HCT116 (cell line): ENCODE measurements around the gene RHOB. TPM values are rescaled to one million over a fixed set of nuclear protein-coding genes. Genes with fewer than 3 reads are reported as not detected.

Source experiments
- ATAC-seq: fragments of 200-7000 bp; cut with Tn5 transposase; 2 replicates; pipeline ENCODE4 v1.9.1; 2020; ENCODE audit warnings: mild to moderate bottlenecking, moderate library complexity
- BruUV-seq: library from RNA; stranded (reverse); fragments of 400-500 nt; replicated peaks from 2 replicates; lab custom pipeline; 2021; lab: Mats Ljungman, UMichigan
- CTCF ChIA-PET: fragments of 300-600 bp; sonication (Branson Sonifier 250); formaldehyde crosslinking; loops from one replicate; lab custom pipeline; 2021; ENCODE audit warnings: antibody characterized with exemption; lab: Charles Lee
- POLR2A ChIA-PET: fragments of 300-600, 350-600 bp; sonication (Branson Sonifier 250); formaldehyde crosslinking; loops from one replicate; lab custom pipeline; 2021; ENCODE audit warnings: antibody characterized with exemption; lab: Charles Lee
- RAD21 ChIA-PET, 2 experiments: fragments of 300-600 bp; sonication (Branson Sonifier 250); formaldehyde crosslinking; loops; one replicate each; lab custom pipeline; 2023; ENCODE audit warnings: low total read pairs in 2 of 2; ENCODE audit not compliant: uncharacterized antibody in 2 of 2, unreplicated experiment in 2 of 2, low non-redundant PET in 1 of 2; lab: Charles Lee
- DNase-seq: peaks from one replicate; pipeline ENCODE4 v3.0.0-alpha.2; 2010; ENCODE audit warnings: low read depth, low spot score
- H2AFZ ChIP-seq: fragments of 200-600 bp; shearing (Covaris generic), sonication (generic); 2 replicates; pipeline ENCODE4 v1.6.1; 2017; ENCODE audit warnings: low read depth, mixed run types, mixed read lengths, antibody characterized with exemption, low read length; ENCODE audit not compliant: poor library complexity, severe bottlenecking
- H3K27ac ChIP-seq: 2 replicates; pipeline ENCODE4 v1.5.1; 2012; ENCODE audit warnings: low read depth, low read length
- H3K27me3 ChIP-seq: fragments of 200-600 bp; sonication (generic); 2 replicates; pipeline ENCODE4 v1.6.1; 2016; ENCODE audit warnings: mixed run types, low read length, mixed read lengths; ENCODE audit not compliant: insufficient read depth
- H3K36me3 ChIP-seq, 2 experiments: fragments of 200-500 bp in 1 of 2; fragments of 200-600 bp in 1 of 2; sonication (Bioruptor generic) in 1 of 2; sonication (generic) in 1 of 2; 2 replicates each; pipeline versions ENCODE4 v1.5.1 to v1.6.1; 2014 to 2016; ENCODE audit warnings: low read length in 2 of 2, inconsistent platforms in 1 of 2, mixed read lengths in 1 of 2, mixed run types in 1 of 2; ENCODE audit not compliant: insufficient read depth in 2 of 2, control insufficient read depth in 1 of 2
- H3K4me1 ChIP-seq, 2 experiments: fragments of 200-600 bp in 1 of 2; sonication (generic) in 1 of 2; 2 replicates each; pipeline versions ENCODE4 v1.5.1 to v1.6.1; 2012 to 2017; ENCODE audit warnings: low read length in 2 of 2, inconsistent platforms in 1 of 2, mild to moderate bottlenecking in 1 of 2, mixed read lengths in 1 of 2, mixed run types in 1 of 2, moderate library complexity in 1 of 2; ENCODE audit not compliant: insufficient read depth in 2 of 2, control insufficient read depth in 1 of 2
- H3K4me2 ChIP-seq: fragments of 200-600 bp; sonication (generic); 2 replicates; pipeline ENCODE4 v1.6.1; 2017; ENCODE audit warnings: mixed run types, low read length, mixed read lengths
- H3K4me3 ChIP-seq, 2 experiments: fragments of 200-600 bp in 1 of 2; sonication (generic) in 1 of 2; replicated peaks in 1 of 2; 2 replicates each; pipeline ENCODE4 v1.5.1; 2011 to 2016; ENCODE audit warnings: low read length in 2 of 2, control low read depth in 1 of 2, low read depth in 1 of 2, mild to moderate bottlenecking in 1 of 2, mixed read lengths in 1 of 2, mixed run types in 1 of 2
- H3K79me2 ChIP-seq: fragments of 200-600 bp; sonication (generic); 2 replicates; pipeline ENCODE4 v1.6.1; 2017; ENCODE audit warnings: mild to moderate bottlenecking, mixed run types, low read length, moderate library complexity, mixed read lengths; ENCODE audit not compliant: insufficient read depth
- H3K9ac ChIP-seq: fragments of 200-600 bp; sonication (generic); 2 replicates; pipeline ENCODE4 v1.6.1; 2016; ENCODE audit warnings: low read length, mixed read lengths
- H3K9me2 ChIP-seq: fragments of 200-600 bp; sonication (generic), shearing (Covaris generic); 2 replicates; pipeline ENCODE4 v1.6.1; 2017; ENCODE audit warnings: mixed run types, mild to moderate bottlenecking, moderate library complexity; ENCODE audit not compliant: insufficient read depth
- H3K9me3 ChIP-seq, 2 experiments: fragments of 200-500 bp in 1 of 2; fragments of 200-600 bp in 1 of 2; sonication (Bioruptor generic) in 1 of 2; sonication (generic) in 1 of 2; 2 replicates each; pipeline ENCODE4 v1.6.1; 2014 to 2017; ENCODE audit warnings: low read length in 2 of 2, mixed read lengths in 2 of 2, inconsistent platforms in 1 of 2, low read depth in 1 of 2, mild to moderate bottlenecking in 1 of 2, mixed run types in 1 of 2, moderate library complexity in 1 of 2; ENCODE audit not compliant: control insufficient read depth in 1 of 2, insufficient read depth in 1 of 2
- H4K20me1 ChIP-seq: fragments of 200-600 bp; sonication (generic), shearing (Covaris generic); 2 replicates; pipeline ENCODE4 v1.6.1; 2017; ENCODE audit warnings: mixed run types, mild to moderate bottlenecking, moderate library complexity; ENCODE audit not compliant: insufficient read depth
- CBX3 ChIP-seq: IDR thresholded peaks from 2 replicates; pipeline ENCODE4 v1.6.1; 2012; ENCODE audit warnings: low read depth
- EZH2 ChIP-seq: fragments of 200-600 bp; sonication (generic); IDR thresholded peaks from 2 replicates; pipeline ENCODE4 v1.6.1; 2017; ENCODE audit warnings: antibody characterized with exemption, mixed run types
- EZH2phosphoT487 ChIP-seq: fragments of 200-600 bp; IDR thresholded peaks from 2 replicates; pipeline ENCODE4 v1.6.1; 2018; ENCODE audit warnings: antibody characterized with exemption, borderline replicate concordance
- JUND ChIP-seq: IDR thresholded peaks from 2 replicates; pipeline ENCODE4 v1.6.1; 2012
- POLR2AphosphoS5 ChIP-seq: IDR thresholded peaks from 2 replicates; pipeline ENCODE4 v1.6.1; 2011; ENCODE audit warnings: mild to moderate bottlenecking, low read depth, low read length, moderate library complexity
- RAD21 ChIP-seq: IDR thresholded peaks from 2 replicates; pipeline ENCODE4 v1.6.1; 2012; ENCODE audit warnings: low read depth, mild to moderate bottlenecking
- SIN3A ChIP-seq: IDR thresholded peaks from 2 replicates; pipeline ENCODE4 v1.6.1; 2012; ENCODE audit warnings: low read depth
- SP1 ChIP-seq: IDR thresholded peaks from 2 replicates; pipeline ENCODE4 v1.6.1; 2012; ENCODE audit warnings: low read depth
- SRF ChIP-seq: IDR thresholded peaks from 2 replicates; pipeline ENCODE4 v1.6.1; 2012; ENCODE audit warnings: low read depth
- TCF7L2 ChIP-seq: IDR thresholded peaks from 2 replicates; pipeline ENCODE4 v1.7.0; 2011; ENCODE audit warnings: borderline replicate concordance, inconsistent platforms; ENCODE audit not compliant: insufficient read depth, insufficient read length; ENCODE audit errors: extremely low read depth
- intact Hi-C: fragments of 100-400 bp; cut with micrococcal nuclease; formaldehyde crosslinking; loops from 2 replicates; pipeline ENCODE4 v1.10.0; 2022
- total RNA-seq: library from RNA; stranded (reverse); gene quantifications from one replicate; pipeline ENCODE4 v1.2.1, GENCODE V29; 2021; ENCODE audit not compliant: unreplicated experiment
- TF ChIP-seq, protein P1 (sequence below): IDR thresholded peaks from 2 replicates; pipeline ENCODE4 v1.6.1; 2012; ENCODE audit warnings: low read depth
- TF ChIP-seq, protein P2 (sequence below): IDR thresholded peaks from 2 replicates; pipeline ENCODE4 v1.6.1; 2012

The RHOB gene
- total RNA-seq, 1 experiment from 2014 or later, result 72.9 TPM

GRCh38 chr2:20425884-20426283, 21.0 kb upstream of the RHOB start:
- Histone ChIP-seq H3K27ac (no peak overlapping the region), H3K4me1 (peaks cover 0 to 9% of the 10 kb centered on the region in 2 experiments; a peak in 2 of 4 replicates), H3K27me3 (no peaks in the 10 kb centered on the region), H3K36me3 (no peaks in the 10 kb centered on the region), H4K20me1 (no peaks in the 10 kb centered on the region), H2AFZ (no peak overlapping the region), H3K4me2 (no peak overlapping the region), H3K9me3 (no peaks in the 10 kb centered on the region), H3K9ac (no peak overlapping the region), H3K9me2 (no peaks in the 10 kb centered on the region), H3K79me2 (no peaks in the 10 kb centered on the region), H3K4me3 (no peak overlapping the region)
- TF ChIP-seq, protein P1, sequence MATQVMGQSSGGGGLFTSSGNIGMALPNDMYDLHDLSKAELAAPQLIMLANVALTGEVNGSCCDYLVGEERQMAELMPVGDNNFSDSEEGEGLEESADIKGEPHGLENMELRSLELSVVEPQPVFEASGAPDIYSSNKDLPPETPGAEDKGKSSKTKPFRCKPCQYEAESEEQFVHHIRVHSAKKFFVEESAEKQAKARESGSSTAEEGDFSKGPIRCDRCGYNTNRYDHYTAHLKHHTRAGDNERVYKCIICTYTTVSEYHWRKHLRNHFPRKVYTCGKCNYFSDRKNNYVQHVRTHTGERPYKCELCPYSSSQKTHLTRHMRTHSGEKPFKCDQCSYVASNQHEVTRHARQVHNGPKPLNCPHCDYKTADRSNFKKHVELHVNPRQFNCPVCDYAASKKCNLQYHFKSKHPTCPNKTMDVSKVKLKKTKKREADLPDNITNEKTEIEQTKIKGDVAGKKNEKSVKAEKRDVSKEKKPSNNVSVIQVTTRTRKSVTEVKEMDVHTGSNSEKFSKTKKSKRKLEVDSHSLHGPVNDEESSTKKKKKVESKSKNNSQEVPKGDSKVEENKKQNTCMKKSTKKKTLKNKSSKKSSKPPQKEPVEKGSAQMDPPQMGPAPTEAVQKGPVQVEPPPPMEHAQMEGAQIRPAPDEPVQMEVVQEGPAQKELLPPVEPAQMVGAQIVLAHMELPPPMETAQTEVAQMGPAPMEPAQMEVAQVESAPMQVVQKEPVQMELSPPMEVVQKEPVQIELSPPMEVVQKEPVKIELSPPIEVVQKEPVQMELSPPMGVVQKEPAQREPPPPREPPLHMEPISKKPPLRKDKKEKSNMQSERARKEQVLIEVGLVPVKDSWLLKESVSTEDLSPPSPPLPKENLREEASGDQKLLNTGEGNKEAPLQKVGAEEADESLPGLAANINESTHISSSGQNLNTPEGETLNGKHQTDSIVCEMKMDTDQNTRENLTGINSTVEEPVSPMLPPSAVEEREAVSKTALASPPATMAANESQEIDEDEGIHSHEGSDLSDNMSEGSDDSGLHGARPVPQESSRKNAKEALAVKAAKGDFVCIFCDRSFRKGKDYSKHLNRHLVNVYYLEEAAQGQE, result no peak
- TF ChIP-seq, protein P2, sequence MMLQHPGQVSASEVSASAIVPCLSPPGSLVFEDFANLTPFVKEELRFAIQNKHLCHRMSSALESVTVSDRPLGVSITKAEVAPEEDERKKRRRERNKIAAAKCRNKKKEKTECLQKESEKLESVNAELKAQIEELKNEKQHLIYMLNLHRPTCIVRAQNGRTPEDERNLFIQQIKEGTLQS, result no peak
- TF ChIP-seq RAD21 (no peak), EZH2 (no peak), CBX3 (no peak), SRF (no peak), JUND (no peak), EZH2phosphoT487 (no peak), SIN3A (no peak), POLR2AphosphoS5 (no peak), SP1 (no peak), TCF7L2 (no peak)
- ChIA-PET POLR2A (interaction anchor here (1.0 kb wide), 1 partner anchor 21 kb away, joined by 4 read pairs; the partner anchor contains the start of gene RHOB), RAD21 (no interaction called here), CTCF (interaction anchor here (1.4 kb wide), 1 partner anchor 10 kb away, joined by 5 read pairs; no protein-coding TSS in a partner anchor)
- no peak for ATAC-seq
- DNase-seq, result no peak
- intact Hi-C loops, result no loop called here
- BruUV-seq, result no TSS peak
